Ectodermal cell (in vitro differentiated cells): ENCODE data around the gene CCDC150.
"Not testable (repeated sequence)": the region's sequence is repeated elsewhere in the genome, so short reads cannot be mapped to it uniquely, and the experiment has no call there.

Experiments
- H3K27ac ChIP-seq: 2 replicates; pipeline ENCODE4 v1.7.0; 2013; ENCODE audit warnings: mild to moderate bottlenecking, low read depth, low read length; ENCODE audit not compliant: insufficient read depth, poor library complexity, severe bottlenecking
- H3K27me3 ChIP-seq: 2 replicates; pipeline ENCODE4 v1.7.0; 2013; ENCODE audit warnings: mild to moderate bottlenecking, low read length; ENCODE audit not compliant: insufficient read depth, control insufficient read depth, poor library complexity, severe bottlenecking
- H3K36me3 ChIP-seq: one replicate; pipeline ENCODE4 v1.7.0; 2013; ENCODE audit warnings: low read length; ENCODE audit not compliant: control insufficient read depth, insufficient read depth
- H3K4me1 ChIP-seq: one replicate; pipeline ENCODE4 v1.7.0; 2013; ENCODE audit warnings: low read length; ENCODE audit not compliant: control insufficient read depth, insufficient read depth
- H3K4me3 ChIP-seq: 2 replicates; pipeline ENCODE4 v1.7.0; 2013; ENCODE audit warnings: low read depth, low read length, control low read depth; ENCODE audit not compliant: insufficient read depth
- H3K9me3 ChIP-seq: 2 replicates; pipeline ENCODE4 v1.7.0; 2013; ENCODE audit warnings: mild to moderate bottlenecking, low read length, moderate library complexity; ENCODE audit not compliant: control insufficient read depth
- WGBS, 2 experiments: methylation state at CpG; one replicate each; pipeline ENCODE4 v1.1.7; 2013; ENCODE audit warnings: missing lambda C conversion rate in 2 of 2; 5-methylcytosine and 5-hydroxymethylcytosine counted together

Gene CCDC150

DNA sequence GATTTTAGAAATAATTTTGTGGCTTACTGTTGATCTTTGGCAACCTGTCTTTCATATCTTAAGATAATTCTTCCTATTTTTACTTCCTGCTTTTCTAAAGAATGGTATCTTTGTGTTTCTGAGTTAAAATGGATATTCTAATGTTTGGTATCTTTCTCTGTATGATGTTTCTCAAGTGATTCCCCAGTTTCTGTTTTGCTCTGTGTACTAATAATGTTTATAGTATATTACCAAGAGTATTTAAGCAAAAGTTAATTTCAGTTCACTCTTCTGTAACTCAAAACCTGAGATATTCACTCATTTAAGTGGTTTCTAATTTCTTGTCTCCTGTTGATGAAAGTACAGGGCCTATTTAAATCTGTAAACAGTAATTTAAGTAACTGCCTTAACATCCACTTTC is 58.3 kb downstream of the CCDC150 start:
- H3K36me3 ChIP-seq: no peaks in the 10 kb centered on the region
- no peak overlapping the region for H3K4me3 ChIP-seq
- no peaks in the 10 kb centered on the region for H3K27me3 ChIP-seq
- H3K9me3 ChIP-seq: no peaks in the 10 kb centered on the region
- H3K4me1 ChIP-seq: no peaks in the 10 kb centered on the region
- H3K27ac ChIP-seq: no peak overlapping the region

GRCh38 chr2:196702641-196703040 is 63.1 kb downstream of the CCDC150 start:
- Histone ChIP-seq H3K27ac (no peak overlapping the region), H3K9me3 (no peaks in the 10 kb centered on the region), H3K4me1 (no peaks in the 10 kb centered on the region), H3K27me3 (no peaks in the 10 kb centered on the region), H3K36me3 (no peaks in the 10 kb centered on the region), H3K4me3 (no peak overlapping the region)
- WGBS, 2 experiments: 95 to 98% methylated on average over 2 of the region's 2 CpGs

DNA sequence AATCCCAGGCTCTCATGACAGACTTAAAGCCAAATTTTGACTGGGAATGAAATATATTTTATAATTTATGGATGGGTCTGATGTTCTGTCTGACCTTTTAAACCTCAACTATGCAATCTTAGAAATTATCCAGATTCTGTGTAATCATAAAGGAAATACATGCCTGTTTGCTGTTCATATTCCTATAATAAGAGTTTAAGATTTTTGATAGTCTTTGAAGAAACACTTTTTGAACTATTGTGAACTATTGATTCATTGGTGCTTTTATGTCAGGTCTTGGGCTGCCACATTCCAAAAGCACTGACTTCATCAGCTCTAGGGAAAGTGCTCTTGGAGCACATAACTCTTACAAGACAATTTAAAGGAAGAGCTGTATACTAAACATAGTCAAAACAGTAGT is 64.2 kb downstream of the CCDC150 start:
- Histone ChIP-seq H3K4me1 (no peaks in the 10 kb centered on the region), H3K27ac (no peak overlapping the region), H3K27me3 (no peaks in the 10 kb centered on the region), H3K36me3 (no peaks in the 10 kb centered on the region), H3K9me3 (no peaks in the 10 kb centered on the region), H3K4me3 (no peak overlapping the region)

- not testable (repeated sequence) for H3K27ac ChIP-seq, H3K4me1 ChIP-seq, H3K9me3 ChIP-seq, H3K36me3 ChIP-seq, H3K4me3 ChIP-seq, H3K27me3 ChIP-seq
- WGBS, 2 experiments: 94 to 95% methylated on average over 10 of the region's 10 CpGs
Measured at GRCh38 chr2:196710056-196710455, 70.5 kb downstream of the CCDC150 start.

GRCh38 chr2:196711625-196712024 is 72.1 kb downstream of the CCDC150 start:
- no peaks in the 10 kb centered on the region for H3K4me1 ChIP-seq
- no peaks in the 10 kb centered on the region for H3K9me3 ChIP-seq
- H3K27me3 ChIP-seq: no peaks in the 10 kb centered on the region
- no peak overlapping the region for H3K4me3 ChIP-seq
- no peak overlapping the region for H3K27ac ChIP-seq
- no peaks in the 10 kb centered on the region for H3K36me3 ChIP-seq

- Histone ChIP-seq H3K36me3 (no peaks in the 10 kb centered on the region), H3K9me3 (no peaks in the 10 kb centered on the region), H3K27me3 (no peaks in the 10 kb centered on the region), H3K4me1 (no peaks in the 10 kb centered on the region), H3K27ac (no peak overlapping the region), H3K4me3 (no peak overlapping the region)
- 98 to 100% methylated on average over 1 to 2 of the region's 2 CpGs for WGBS, 2 experiments
Measured at GRCh38 chr2:196712867-196713266, 73.4 kb downstream of the CCDC150 start.

DNA sequence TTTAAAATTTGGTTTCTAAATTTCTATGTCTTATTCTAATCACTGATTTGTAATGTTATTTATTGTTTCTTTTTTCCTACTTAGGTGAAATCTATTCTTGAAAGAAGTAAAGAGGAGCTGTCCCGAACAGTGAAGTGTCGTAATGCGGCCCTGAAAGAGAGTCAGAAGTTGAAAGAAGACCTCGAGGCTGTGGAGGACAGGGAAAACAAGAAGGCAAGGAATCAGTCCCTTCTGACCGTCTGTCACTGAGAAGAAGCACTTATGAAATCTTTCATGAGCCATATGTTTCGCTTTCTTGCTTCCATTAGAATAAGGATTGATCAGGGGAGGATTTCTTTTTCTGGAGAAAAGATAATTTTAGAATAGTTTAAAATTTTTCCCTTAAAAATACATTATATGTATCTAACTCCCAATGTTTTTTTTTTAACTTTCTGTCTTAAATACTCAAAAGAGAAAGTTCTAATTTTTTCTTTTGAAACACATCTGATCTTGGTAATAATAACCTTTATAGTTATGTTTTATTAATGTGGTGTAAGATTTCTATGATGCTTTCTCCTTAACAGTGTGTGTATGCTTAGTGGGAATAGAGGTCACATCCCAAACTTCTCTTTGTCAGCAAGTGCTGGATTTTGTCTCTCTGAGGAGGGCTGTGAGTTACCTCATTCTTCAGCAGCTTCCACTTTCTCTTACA is 79.0 kb downstream of the CCDC150 start:
- H3K27ac ChIP-seq: no peak overlapping the region
- WGBS, 2 experiments: 92 to 96% methylated on average over 5 to 6 of the region's 6 CpGs

DNA sequence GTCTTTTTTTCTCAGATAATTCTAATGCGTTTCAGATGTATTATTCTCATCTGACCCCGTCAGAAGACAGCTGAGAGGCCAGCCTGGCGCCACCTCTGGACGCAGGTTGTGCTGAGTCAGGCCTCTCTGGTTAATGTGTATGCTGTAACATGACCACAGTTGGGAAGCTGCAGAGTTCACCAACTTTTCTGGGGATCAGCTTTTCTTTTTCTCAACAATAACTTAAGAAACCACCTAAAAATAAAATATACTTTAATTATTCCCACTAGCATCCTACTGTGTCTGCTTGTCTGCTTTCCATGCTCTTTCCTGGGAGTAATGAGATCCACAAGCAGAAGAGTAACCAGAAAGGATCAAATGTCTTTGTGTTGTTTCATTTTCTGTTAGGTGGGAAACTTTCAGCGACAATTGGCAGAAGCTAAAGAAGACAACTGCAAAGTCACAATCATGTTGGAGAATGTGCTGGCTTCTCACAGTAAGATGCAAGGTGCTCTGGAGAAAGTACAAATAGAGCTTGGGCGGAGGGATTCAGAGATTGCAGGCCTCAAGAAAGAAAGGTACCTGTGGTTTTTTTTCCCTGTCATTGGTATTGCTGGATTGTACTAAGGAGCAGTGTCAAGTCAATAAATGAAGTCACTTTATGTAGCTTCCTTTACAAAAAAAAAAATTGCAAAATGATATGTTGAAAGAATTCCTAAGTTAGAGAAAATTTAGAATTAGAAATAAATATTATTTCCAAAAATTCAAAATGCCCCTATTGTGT is 79.8 kb downstream of the CCDC150 start:
- WGBS, 2 experiments: 71 to 79% methylated on average over 6 of the region's 6 CpGs
- Histone ChIP-seq H3K4me3 (no peak overlapping the region), H3K36me3 (peaks cover 17% of the 10 kb centered on the region), H3K27me3 (no peaks in the 10 kb centered on the region), H3K27ac (no peak overlapping the region), H3K9me3 (no peaks in the 10 kb centered on the region), H3K4me1 (no peaks in the 10 kb centered on the region)

More for the DNA sequence above, 79.0 kb downstream of the CCDC150 start:
- Histone ChIP-seq H3K27me3 (no peaks in the 10 kb centered on the region), H3K9me3 (no peaks in the 10 kb centered on the region), H3K4me1 (no peaks in the 10 kb centered on the region), H3K4me3 (no peak overlapping the region), H3K36me3 (peaks cover 13% of the 10 kb centered on the region)

DNA sequence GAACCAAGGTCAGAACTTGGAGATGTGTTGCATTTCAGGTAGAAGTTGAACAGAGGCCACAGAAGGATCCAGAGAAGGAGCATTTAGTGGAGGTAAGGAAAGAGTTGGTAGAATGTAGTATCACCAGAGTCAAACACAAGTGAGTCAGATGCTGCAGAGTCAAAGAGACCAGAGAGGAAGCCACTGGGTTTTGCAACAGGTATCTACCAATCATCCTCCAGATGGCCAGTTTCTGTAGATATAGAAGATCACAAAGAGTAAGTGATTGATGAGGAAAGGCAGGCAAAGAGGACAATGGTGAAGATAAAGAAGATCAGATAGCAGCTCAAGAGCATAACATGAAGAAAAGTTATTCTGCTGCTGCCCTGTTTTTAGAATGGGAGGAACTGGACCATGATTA is 84.1 kb downstream of the CCDC150 start:
- H3K4me1 ChIP-seq: peaks cover 5% of the 10 kb centered on the region
- H3K27ac ChIP-seq: no peak overlapping the region
- H3K9me3 ChIP-seq: no peaks in the 10 kb centered on the region
- no peaks in the 10 kb centered on the region for H3K27me3 ChIP-seq
- H3K4me3 ChIP-seq: no peak overlapping the region
- peaks cover 17% of the 10 kb centered on the region for H3K36me3 ChIP-seq

DNA sequence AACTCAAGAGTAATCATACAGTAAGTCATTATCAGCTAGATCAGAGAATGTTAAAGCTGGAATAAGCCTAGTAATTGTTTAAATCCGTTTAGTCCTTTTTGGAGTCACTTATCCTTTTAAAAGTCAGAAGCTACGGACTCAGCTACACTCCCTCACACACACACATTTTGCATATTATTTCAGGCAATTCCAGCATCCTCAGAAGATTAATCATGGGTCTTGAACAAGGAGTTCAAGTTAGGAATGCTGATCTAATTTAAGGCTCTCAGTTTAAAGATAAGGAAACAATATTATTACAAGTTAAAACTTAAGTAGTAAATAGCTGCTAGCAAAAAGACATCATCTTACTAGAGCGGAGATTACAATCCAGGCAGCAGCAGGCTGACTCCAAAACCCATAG is 85.7 kb downstream of the CCDC150 start:
- peaks cover 5% of the 10 kb centered on the region for H3K4me1 ChIP-seq
- peaks cover 31% of the 10 kb centered on the region for H3K36me3 ChIP-seq
- H3K4me3 ChIP-seq: no peak overlapping the region
- no peaks in the 10 kb centered on the region for H3K9me3 ChIP-seq
- WGBS, 2 experiments: 81 to 91% methylated on average over 2 to 3 of the region's 3 CpGs
- no peaks in the 10 kb centered on the region for H3K27me3 ChIP-seq
- H3K27ac ChIP-seq: peak overlapping the region; percentile 65
